Endothelial cell of umbilical vein (primary cell): ENCODE measurements around the gene CNTN1. TPM values are rescaled to one million over a fixed set of nuclear protein-coding genes. Genes with fewer than 3 reads are reported as not detected.

ENCODE experiments used
- BruUV-seq: library from RNA; stranded (reverse); fragments of 400-500 nt; replicated peaks from 2 replicates; lab custom pipeline; 2021; lab: Mats Ljungman, UMichigan
- CTCF ChIA-PET: fragments of 300-600, 350-600 bp; sonication (Branson Sonifier 250); formaldehyde crosslinking; loops from one replicate; lab custom pipeline; 2021; ENCODE audit warnings: antibody characterized with exemption, inconsistent platforms; lab: Charles Lee
- POLR2A ChIA-PET: fragments of 300-600, 350-600 bp; sonication (Branson Sonifier 250); formaldehyde crosslinking; loops from one replicate; lab custom pipeline; 2021; ENCODE audit warnings: antibody characterized with exemption, inconsistent platforms; lab: Charles Lee
- DNase-seq: peaks from one replicate; pipeline ENCODE4 v3.0.0-alpha.2; 2011; ENCODE audit warnings: low read depth, low spot score
- FAIRE-seq: peaks from 2 replicates; lab custom pipeline; 2011; peaks lifted over from hg19 to GRCh38; lab: Jason Lieb, UNC
- H2AFZ ChIP-seq: 2 replicates; pipeline ENCODE4 v1.6.0; 2012; ENCODE audit warnings: low read depth, low read length, control low read depth, inconsistent platforms
- H3K27ac ChIP-seq: 2 replicates; pipeline ENCODE4 v1.5.1; 2011; ENCODE audit warnings: low read depth, mild to moderate bottlenecking, control low read depth, low read length, moderate library complexity; ENCODE audit not compliant: insufficient read depth
- H3K27me3 ChIP-seq, 2 experiments: 2 replicates each; pipeline versions ENCODE4 v1.6.0 to v1.6.1; 2011; ENCODE audit warnings: low read length in 2 of 2, mixed read lengths in 1 of 2; ENCODE audit not compliant: control insufficient read depth in 2 of 2, insufficient read depth in 2 of 2
- H3K36me3 ChIP-seq, 2 experiments: 2 replicates in 1 of 2; 3 replicates in 1 of 2; pipeline ENCODE4 v1.5.1; 2011; ENCODE audit warnings: low read length in 2 of 2, mild to moderate bottlenecking in 1 of 2, moderate library complexity in 1 of 2; ENCODE audit not compliant: control insufficient read depth in 2 of 2, insufficient read depth in 2 of 2; ENCODE audit errors: extremely low read depth in 1 of 2
- H3K4me1 ChIP-seq: 3 replicates; pipeline ENCODE4 v1.5.1; 2011; ENCODE audit warnings: mild to moderate bottlenecking, low read length; ENCODE audit not compliant: control insufficient read depth, insufficient read depth; ENCODE audit errors: extremely low read depth
- H3K4me2 ChIP-seq: 2 replicates; pipeline ENCODE4 v1.6.1; 2011; ENCODE audit warnings: low read length, control low read depth, mixed read lengths; ENCODE audit not compliant: insufficient read depth
- H3K4me3 ChIP-seq, 3 experiments: fragments of 200-600 bp in 1 of 3; sonication (generic), shearing (Covaris generic) in 1 of 3; replicated peaks in 1 of 3; 2 replicates each; pipeline ENCODE4 v1.5.1; 2011 to 2016; ENCODE audit warnings: control low read depth in 3 of 3, low read length in 3 of 3, mild to moderate bottlenecking in 2 of 3, inconsistent platforms in 1 of 3, low read depth in 1 of 3, moderate library complexity in 1 of 3; ENCODE audit not compliant: insufficient read depth in 1 of 3
- H3K79me2 ChIP-seq: 2 replicates; pipeline ENCODE4 v1.6.0; 2012; ENCODE audit warnings: low read length, inconsistent platforms; ENCODE audit not compliant: control insufficient read depth, insufficient read depth
- H3K9ac ChIP-seq: replicated peaks from 2 replicates; pipeline ENCODE3; 2011; ENCODE audit warnings: low read length, control low read depth; ENCODE audit not compliant: insufficient read depth; ENCODE audit errors: extremely low read depth
- H3K9me1 ChIP-seq: replicated peaks from 3 replicates; pipeline ENCODE4 v1.6.0; 2011; ENCODE audit warnings: mild to moderate bottlenecking, low read length; ENCODE audit not compliant: control insufficient read depth, insufficient read depth; ENCODE audit errors: extremely low read depth
- H3K9me3 ChIP-seq: replicated peaks from 2 replicates; pipeline ENCODE4 v1.5.1; 2012; ENCODE audit warnings: low read length, inconsistent platforms; ENCODE audit not compliant: control insufficient read depth, insufficient read depth
- H4K20me1 ChIP-seq: replicated peaks from 2 replicates; pipeline ENCODE3; 2011; ENCODE audit warnings: mild to moderate bottlenecking, low read length; ENCODE audit not compliant: control insufficient read depth, insufficient read depth; ENCODE audit errors: extremely low read depth
- CTCF ChIP-seq, 2 donors: IDR thresholded peaks; 1 replicate in 1 of 2; 2 replicates in 1 of 2; pipeline ENCODE4 v1.5.1; 2011; ENCODE audit warnings: low read length in 2 of 2, mild to moderate bottlenecking in 2 of 2, moderate library complexity in 2 of 2, control low read depth in 1 of 2, inconsistent platforms in 1 of 2, low read depth in 1 of 2; ENCODE audit not compliant: insufficient read depth in 1 of 2; ENCODE audit errors: extremely low read depth in 1 of 2
- EZH2 ChIP-seq: IDR thresholded peaks from 2 replicates; pipeline ENCODE4 v1.6.1; 2012; ENCODE audit warnings: borderline replicate concordance, low read depth, mild to moderate bottlenecking, moderate library complexity, low read length, inconsistent platforms; ENCODE audit not compliant: severe bottlenecking
- FOS ChIP-seq: IDR thresholded peaks from 2 replicates; pipeline ENCODE4 v1.6.1; 2011; ENCODE audit warnings: mild to moderate bottlenecking, low read length, moderate library complexity, borderline replicate concordance; ENCODE audit not compliant: insufficient read depth
- GATA2 ChIP-seq: IDR thresholded peaks from 2 replicates; pipeline ENCODE4 v1.7.0; 2011; ENCODE audit warnings: low read depth, mild to moderate bottlenecking, moderate library complexity, mixed read lengths, low read length; ENCODE audit not compliant: insufficient read length, insufficient read depth
- JUN ChIP-seq: IDR thresholded peaks from 2 replicates; pipeline ENCODE4 v1.6.1; 2011; ENCODE audit warnings: borderline replicate concordance, low read depth; ENCODE audit not compliant: insufficient read length, insufficient read depth
- MYC ChIP-seq: IDR thresholded peaks from one replicate; pipeline ENCODE4 v1.6.1; 2011; ENCODE audit warnings: mild to moderate bottlenecking, low read depth, low read length
- POLR2A ChIP-seq: IDR thresholded peaks from 2 replicates; pipeline ENCODE4 v1.6.1; 2012; ENCODE audit warnings: low read depth, mild to moderate bottlenecking, control low read depth, low read length
- POLR2AphosphoS5 ChIP-seq: IDR thresholded peaks from 2 replicates; pipeline ENCODE4 v1.6.1; 2012; ENCODE audit warnings: low read depth, mild to moderate bottlenecking, control low read depth, low read length, moderate library complexity; ENCODE audit not compliant: insufficient read depth
- dilution Hi-C: fragments of 300-500 bp; cut with MboI; formaldehyde crosslinking; loops from one replicate; pipeline ENCODE4 v1.15.0; 2019; ENCODE audit warnings: low sequenced_read_pairs; ENCODE audit not compliant: extremely low pct_ligation_motif_present
- intact Hi-C: fragments of 100-400 bp; cut with micrococcal nuclease; formaldehyde crosslinking; loops from one replicate; pipeline ENCODE4 v1.10.0; 2022
- polyA plus RNA-seq, 4 experiments: library from polyadenylated mRNA; depleted of rRNA in 3 of 4; stranded (reverse) in 3 of 4; unstranded in 1 of 4; fragments of >200 nt; gene quantifications; 2 replicates each; pipeline versions ENCODE4 v1.2.1 to v1.2.3, GENCODE V29; 2011 to 2012; ENCODE audit warnings: missing spikeins in 1 of 4
- total RNA-seq: library from RNA; stranded (reverse); gene quantifications from 2 replicates; pipeline ENCODE4 v1.2.3, GENCODE V29; 2021
- TF ChIP-seq, protein P1 (sequence below): IDR thresholded peaks from 2 replicates; pipeline ENCODE4 v1.6.1; 2011; ENCODE audit not compliant: insufficient read depth, insufficient read length

The CNTN1 gene
- total and polyA plus RNA-seq, 2 donors (not counting 3 experiments of a cell fraction or from before 2014, with no cell fraction given) = 0.07 TPM; not detected in 1

DNA sequence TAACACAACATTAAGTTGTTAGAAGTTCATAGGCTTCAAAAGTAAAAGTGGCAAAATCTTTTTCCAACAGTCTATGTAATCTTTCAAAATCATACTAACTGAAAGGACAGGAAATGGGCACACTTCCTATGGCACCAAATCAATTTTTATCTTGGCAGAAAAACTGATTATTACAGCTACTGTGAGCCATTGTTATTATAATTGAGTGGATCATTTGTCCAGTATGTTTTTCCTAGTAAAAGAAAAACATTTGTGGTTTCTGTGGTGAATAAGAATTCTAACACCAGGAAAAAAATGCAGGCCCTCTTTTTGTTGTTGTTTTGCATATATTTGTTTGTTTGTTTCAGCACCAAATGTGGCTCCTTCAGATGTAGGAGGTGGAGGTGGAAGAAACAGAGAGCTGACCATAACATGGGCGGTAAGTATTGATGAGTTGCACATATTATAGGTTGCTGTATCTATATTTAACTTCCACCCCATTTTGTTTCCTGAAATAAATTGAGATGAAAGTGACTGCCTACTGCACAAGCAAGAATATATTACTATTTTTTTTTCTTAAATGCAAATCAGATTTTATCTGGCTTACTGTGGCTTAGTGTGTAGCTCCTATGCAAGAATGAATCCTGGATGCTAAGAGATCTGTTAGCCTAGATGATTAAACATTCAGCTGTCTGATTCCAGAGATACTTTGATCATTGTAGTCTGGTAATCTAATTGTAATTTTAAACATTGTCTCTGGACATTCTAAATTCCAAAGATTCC, 321.8 kb downstream of the CNTN1 start:
- no peaks in the 10 kb centered on the region for H3K9me3 ChIP-seq
- no peaks in the 10 kb centered on the region for H3K27me3 ChIP-seq
- POLR2A ChIA-PET = no interaction called here
- H3K27ac ChIP-seq = peak overlapping the region; percentile 55
- intact Hi-C loops = loop anchor here (1.0 to 10.0 kb wide), 4 partner anchors 15 to 1007 kb away; partner anchors contain the start of gene PDZRN4
- H3K4me3 ChIP-seq = no peak overlapping the region
- no peaks in the 10 kb centered on the region for H3K79me2 ChIP-seq
- H3K36me3 ChIP-seq = no peaks in the 10 kb centered on the region
- TF ChIP-seq EZH2 (no peak), POLR2A (no peak), MYC (no peak), FOS (peak; percentile 47), CTCF (IDR thresholded peaks at IDR 0.05; ENCODE audit: extremely low read depth in 1 of 2, insufficient read depth in 1 of 2, low read depth in 1 of 2, low read length in 2 of 2) (no peak), GATA2 (peak; percentile 87), POLR2AphosphoS5 (peak; percentile 54), JUN (peak; percentile 33)
- TF ChIP-seq, protein P1, sequence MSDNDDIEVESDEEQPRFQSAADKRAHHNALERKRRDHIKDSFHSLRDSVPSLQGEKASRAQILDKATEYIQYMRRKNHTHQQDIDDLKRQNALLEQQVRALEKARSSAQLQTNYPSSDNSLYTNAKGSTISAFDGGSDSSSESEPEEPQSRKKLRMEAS = no peak
- H3K4me1 ChIP-seq = peaks cover 22% of the 10 kb centered on the region
- H3K9ac ChIP-seq = no peak overlapping the region
- no peaks in the 10 kb centered on the region for H4K20me1 ChIP-seq
- dilution Hi-C loops = no loop called here
- peak overlapping the region; percentile 79 for H3K4me2 ChIP-seq
- FAIRE-seq (peak; percentile 53), DNase-seq (peak; percentile 85)
- H3K9me1 ChIP-seq = no peaks in the 10 kb centered on the region
- no TSS peak for BruUV-seq
- CTCF ChIA-PET = interaction anchor here (0.8 to 1.3 kb wide), 2 partner anchors 54 to 176 kb away, joined by 3 read pairs; no protein-coding TSS in a partner anchor
- H2AFZ ChIP-seq = no peak overlapping the region
